ENCODE data around the gene BEST1. TPM values are rescaled to one million over a fixed set of nuclear protein-coding genes. Genes with fewer than 3 reads are reported as not detected.

Gene BEST1
- total and polyA plus RNA-seq, 2 of the 13 experiments (the other 11 are each of a cell fraction or from before 2014, with no cell fraction given), result 0.09 to 0.65 TPM

DNA sequence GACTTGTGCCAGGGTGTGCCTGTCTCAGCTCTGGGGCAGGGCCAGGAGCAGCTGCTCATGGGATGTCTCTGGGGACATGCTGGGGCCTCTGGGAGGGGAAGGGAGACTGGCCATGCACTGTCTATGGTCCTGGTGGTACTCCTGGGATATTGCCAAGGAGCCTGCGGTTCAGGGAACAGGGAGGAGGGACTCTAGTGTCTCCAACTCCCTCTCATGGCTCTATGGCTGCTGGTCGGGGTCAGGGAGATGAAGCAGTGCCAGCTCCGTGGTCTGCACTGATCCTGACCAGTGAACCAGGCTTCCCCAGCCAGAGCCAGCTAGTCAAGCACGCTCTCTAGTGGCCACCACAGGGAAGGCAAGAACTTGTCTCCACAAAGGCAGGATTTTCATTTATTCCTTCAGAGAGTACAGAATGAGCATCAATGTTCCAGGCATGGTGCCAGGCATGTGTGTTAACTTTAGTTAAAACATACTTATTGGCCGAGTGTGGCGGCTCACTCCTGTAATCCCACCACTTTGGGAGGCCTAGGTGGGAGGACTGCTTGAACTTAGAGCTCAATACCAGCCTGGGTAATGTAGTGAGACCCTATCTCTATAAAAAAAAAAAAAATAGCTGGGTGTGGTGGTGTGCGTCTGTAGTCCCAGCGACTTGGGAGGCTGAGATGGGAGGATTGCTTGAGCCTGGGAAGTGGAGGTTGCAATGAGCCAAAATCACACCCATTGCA lies 2.5 kb upstream of the BEST1 start (continued):
- TF ChIP-seq, protein P1, sequence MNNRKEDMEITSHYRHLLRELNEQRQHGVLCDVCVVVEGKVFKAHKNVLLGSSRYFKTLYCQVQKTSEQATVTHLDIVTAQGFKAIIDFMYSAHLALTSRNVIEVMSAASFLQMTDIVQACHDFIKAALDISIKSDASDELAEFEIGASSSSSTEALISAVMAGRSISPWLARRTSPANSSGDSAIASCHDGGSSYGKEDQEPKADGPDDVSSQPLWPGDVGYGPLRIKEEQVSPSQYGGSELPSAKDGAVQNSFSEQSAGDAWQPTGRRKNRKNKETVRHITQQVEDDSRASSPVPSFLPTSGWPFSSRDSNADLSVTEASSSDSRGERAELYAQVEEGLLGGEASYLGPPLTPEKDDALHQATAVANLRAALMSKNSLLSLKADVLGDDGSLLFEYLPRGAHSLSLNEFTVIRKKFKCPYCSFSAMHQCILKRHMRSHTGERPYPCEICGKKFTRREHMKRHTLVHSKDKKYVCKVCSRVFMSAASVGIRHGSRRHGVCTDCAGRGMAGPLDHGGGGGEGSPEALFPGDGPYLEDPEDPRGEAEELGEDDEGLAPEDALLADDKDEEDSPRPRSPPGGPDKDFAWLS (CRISPR knock-in tag; IDR thresholded peaks at IDR 0.05; ENCODE audit: borderline replicate concordance), result no peak
- TF ChIP-seq CHD2 (IDR thresholded peaks at IDR 0.05; ENCODE audit: low read depth, low read length), result no peak
- TF ChIP-seq MED1 (CRISPR knock-in tag; IDR thresholded peaks at IDR 0.05), result no peak
- no peak for TF ChIP-seq ZNF572 (CRISPR knock-in tag; IDR thresholded peaks at IDR 0.05)
- TF ChIP-seq, protein P2, sequence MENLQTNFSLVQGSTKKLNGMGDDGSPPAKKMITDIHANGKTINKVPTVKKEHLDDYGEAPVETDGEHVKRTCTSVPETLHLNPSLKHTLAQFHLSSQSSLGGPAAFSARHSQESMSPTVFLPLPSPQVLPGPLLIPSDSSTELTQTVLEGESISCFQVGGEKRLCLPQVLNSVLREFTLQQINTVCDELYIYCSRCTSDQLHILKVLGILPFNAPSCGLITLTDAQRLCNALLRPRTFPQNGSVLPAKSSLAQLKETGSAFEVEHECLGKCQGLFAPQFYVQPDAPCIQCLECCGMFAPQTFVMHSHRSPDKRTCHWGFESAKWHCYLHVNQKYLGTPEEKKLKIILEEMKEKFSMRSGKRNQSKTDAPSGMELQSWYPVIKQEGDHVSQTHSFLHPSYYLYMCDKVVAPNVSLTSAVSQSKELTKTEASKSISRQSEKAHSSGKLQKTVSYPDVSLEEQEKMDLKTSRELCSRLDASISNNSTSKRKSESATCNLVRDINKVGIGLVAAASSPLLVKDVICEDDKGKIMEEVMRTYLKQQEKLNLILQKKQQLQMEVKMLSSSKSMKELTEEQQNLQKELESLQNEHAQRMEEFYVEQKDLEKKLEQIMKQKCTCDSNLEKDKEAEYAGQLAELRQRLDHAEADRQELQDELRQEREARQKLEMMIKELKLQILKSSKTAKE (CRISPR knock-in tag; IDR thresholded peaks at IDR 0.05; ENCODE audit: borderline replicate concordance), result no peak
- TF ChIP-seq, protein P3, sequence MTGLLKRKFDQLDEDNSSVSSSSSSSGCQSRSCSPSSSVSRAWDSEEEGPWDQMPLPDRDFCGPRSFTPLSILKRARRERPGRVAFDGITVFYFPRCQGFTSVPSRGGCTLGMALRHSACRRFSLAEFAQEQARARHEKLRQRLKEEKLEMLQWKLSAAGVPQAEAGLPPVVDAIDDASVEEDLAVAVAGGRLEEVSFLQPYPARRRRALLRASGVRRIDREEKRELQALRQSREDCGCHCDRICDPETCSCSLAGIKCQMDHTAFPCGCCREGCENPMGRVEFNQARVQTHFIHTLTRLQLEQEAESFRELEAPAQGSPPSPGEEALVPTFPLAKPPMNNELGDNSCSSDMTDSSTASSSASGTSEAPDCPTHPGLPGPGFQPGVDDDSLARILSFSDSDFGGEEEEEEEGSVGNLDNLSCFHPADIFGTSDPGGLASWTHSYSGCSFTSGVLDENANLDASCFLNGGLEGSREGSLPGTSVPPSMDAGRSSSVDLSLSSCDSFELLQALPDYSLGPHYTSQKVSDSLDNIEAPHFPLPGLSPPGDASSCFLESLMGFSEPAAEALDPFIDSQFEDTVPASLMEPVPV (CRISPR knock-in tag; IDR thresholded peaks at IDR 0.05), result no peak
- no peak for TF ChIP-seq ZNF616 (CRISPR knock-in tag; IDR thresholded peaks at IDR 0.05; ENCODE audit: low read depth)
- TF ChIP-seq, protein P4, sequence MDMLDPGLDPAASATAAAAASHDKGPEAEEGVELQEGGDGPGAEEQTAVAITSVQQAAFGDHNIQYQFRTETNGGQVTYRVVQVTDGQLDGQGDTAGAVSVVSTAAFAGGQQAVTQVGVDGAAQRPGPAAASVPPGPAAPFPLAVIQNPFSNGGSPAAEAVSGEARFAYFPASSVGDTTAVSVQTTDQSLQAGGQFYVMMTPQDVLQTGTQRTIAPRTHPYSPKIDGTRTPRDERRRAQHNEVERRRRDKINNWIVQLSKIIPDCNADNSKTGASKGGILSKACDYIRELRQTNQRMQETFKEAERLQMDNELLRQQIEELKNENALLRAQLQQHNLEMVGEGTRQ (IDR thresholded peaks at IDR 0.05; ENCODE audit: low read depth, low read length), result 0 out of 2 replicates have a peak, but pooled peaks have one; percentile 5
- TF ChIP-seq, protein P4 (CRISPR knock-in tag; IDR thresholded peaks at IDR 0.05; ENCODE audit: borderline replicate concordance), result no peak
- TF ChIP-seq HNF4G (IDR thresholded peaks at IDR 0.05; ENCODE audit: borderline replicate concordance, low read depth, low read length), result no peak
- no peak for TF ChIP-seq HNF4G (CRISPR knock-in tag; IDR thresholded peaks at IDR 0.05; ENCODE audit: borderline replicate concordance, low read depth)
- no peak for TF ChIP-seq ZMYM3 (CRISPR knock-in tag; IDR thresholded peaks at IDR 0.05)
- TF ChIP-seq ZNF530 (CRISPR knock-in tag; IDR thresholded peaks at IDR 0.05; ENCODE audit: low read depth), result no peak
- TF ChIP-seq, protein P5, sequence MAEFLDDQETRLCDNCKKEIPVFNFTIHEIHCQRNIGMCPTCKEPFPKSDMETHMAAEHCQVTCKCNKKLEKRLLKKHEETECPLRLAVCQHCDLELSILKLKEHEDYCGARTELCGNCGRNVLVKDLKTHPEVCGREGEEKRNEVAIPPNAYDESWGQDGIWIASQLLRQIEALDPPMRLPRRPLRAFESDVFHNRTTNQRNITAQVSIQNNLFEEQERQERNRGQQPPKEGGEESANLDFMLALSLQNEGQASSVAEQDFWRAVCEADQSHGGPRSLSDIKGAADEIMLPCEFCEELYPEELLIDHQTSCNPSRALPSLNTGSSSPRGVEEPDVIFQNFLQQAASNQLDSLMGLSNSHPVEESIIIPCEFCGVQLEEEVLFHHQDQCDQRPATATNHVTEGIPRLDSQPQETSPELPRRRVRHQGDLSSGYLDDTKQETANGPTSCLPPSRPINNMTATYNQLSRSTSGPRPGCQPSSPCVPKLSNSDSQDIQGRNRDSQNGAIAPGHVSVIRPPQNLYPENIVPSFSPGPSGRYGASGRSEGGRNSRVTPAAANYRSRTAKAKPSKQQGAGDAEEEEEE (CRISPR knock-in tag; IDR thresholded peaks at IDR 0.05; ENCODE audit: borderline replicate concordance), result no peak
- TF ChIP-seq ZNF773 (CRISPR knock-in tag; IDR thresholded peaks at IDR 0.05; ENCODE audit: borderline replicate concordance), result no peak
- no peak for TF ChIP-seq ZNF768 (CRISPR knock-in tag; IDR thresholded peaks at IDR 0.05)
- TF ChIP-seq GZF1 (CRISPR knock-in tag; IDR thresholded peaks at IDR 0.05), result no peak
- TF ChIP-seq ZNF883 (CRISPR knock-in tag; IDR thresholded peaks at IDR 0.05; ENCODE audit: not compliant biosample characterization), result no peak
